HG02852 (cell line): ENCODE data around the gene ZNF660.
"Not testable (repeated sequence)": the region's sequence is repeated elsewhere in the genome, so short reads cannot be mapped to it uniquely, and the experiment has no call there.

Source experiments
- ATAC-seq: cut with Tn5 transposase; IDR thresholded peaks from one replicate; pipeline ENCODE4 v1.9.1; 2021; ENCODE audit warnings: mild to moderate bottlenecking, moderate library complexity; ENCODE audit not compliant: unreplicated experiment

Gene ZNF660

DNA sequence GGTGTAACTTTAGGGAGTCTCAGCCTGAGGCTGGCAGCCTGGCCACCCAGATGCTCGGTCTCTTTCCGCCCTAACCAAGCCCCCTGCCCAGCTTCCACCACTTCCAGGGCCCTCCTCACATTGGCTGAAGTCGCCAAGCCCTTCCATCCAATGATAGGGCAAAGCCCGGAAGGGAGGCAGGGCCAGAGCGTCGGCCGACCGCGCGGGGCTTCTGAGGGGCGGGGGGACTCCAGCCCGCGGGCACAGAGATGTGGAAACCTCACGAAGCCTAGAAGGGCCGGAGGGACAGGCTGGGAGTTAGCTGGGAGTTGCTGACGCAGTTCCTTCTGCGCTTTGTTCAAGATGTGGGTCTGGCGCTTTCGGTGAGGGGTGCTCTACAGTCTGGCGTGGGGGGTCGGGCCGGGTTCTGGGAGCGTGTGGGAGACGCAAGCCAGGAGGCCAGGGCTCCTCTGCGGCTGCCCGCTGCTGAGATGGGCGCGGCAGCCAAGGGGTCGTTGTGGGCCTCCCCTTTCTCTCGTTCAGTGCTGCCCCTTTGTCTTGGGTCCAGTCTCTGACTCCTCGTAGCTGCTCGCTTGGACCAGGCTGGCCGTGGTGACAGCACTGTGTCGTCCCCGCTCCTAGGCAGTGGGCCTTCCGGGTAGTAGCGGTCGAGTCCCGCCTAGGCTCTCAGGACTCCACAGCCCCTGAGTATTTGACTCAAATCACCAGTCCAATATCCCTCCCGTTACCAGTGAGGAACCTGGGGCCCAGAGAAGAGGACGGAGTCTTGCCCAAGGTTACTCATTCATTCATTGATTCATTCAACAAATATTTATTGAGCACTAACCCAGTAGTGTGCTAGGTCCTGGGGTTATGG is at the start of gene ZNF660:
TSS of gene ZNF660 (plus strand) at position 319 of the 856 bp plus-strand sequence. CDS start 9,230 bp downstream, outside the sequence.
- ATAC-seq, result peak; percentile 77

- no peak for ATAC-seq
These were observed 49.4 kb upstream of the ZNF660 start for GRCh38 chr3:44535364-44535763.

- not testable (repeated sequence) for ATAC-seq
These were observed 40.0 kb upstream of the ZNF660 start for GRCh38 chr3:44544811-44545210.

DNA sequence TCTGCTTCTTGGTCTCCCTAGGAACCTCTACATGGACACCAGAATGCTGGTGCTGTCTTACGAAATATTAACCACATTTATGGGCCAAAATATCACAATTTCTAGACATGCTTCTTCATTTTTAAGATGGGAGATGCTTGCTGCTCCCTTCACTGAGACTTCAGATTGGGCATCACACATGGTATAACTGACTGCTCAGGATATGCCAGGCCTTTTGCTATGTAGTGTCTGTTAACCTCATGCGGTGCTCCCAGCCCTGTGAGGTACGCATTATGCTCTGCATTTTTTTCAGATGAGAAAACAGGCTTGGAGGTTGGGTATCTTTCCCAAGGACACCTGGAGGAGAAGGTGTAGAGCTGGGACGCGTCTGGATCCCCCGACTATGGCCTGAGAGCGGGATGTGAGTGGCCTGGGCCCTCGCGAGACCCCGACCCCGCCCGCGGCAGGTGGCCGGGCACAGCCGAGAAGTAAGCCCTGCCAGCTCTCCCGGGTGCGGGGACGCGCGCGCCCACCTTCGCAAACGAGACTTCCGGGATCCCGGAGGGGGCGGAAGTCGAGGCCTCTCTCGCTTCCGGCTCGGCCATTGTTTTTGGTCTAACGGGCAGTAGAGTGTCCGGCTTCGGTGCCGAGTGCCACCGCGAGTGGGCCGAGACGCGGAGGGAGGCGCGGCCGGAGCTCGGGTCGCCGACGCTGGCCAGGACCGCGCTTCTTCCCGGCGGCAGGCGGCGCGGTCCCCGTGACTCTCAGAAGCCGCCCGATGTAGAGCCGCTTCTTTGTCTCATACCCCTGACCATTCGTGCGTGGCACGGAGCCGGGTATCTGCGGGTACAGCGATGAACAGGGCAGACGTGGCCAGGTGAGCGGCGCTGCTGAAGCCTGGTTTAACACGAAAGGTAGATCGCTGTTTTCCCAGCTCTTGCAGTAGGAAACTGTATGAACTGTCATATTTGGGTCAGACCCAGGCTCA is 29.9 kb upstream of the ZNF660 start, which contains the start of gene ZKSCAN7:
TSS of gene ZKSCAN7 (plus strand) at position 568 of the 967 bp plus-strand sequence. CDS start 1,855 bp downstream, outside the sequence.
- ATAC-seq, result peak; percentile 83

- no peak for ATAC-seq
These were observed 29.0 kb upstream of the ZNF660 start for GRCh38 chr3:44555723-44556122.

DNA sequence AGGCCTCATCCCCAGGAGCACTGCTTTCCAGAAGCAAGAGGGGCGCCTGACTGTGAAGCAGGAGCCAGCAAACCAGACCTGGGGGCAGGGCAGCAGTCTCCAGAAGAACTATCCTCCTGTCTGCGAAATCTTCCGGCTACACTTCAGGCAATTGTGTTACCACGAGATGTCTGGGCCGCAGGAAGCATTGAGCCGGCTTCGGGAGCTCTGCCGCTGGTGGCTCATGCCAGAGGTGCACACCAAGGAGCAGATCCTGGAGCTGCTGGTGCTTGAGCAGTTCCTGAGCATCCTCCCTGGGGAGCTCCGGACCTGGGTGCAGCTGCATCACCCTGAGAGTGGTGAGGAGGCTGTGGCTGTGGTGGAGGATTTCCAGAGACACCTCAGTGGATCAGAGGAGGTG is 27.7 kb upstream of the ZNF660 start:
- no peak for ATAC-seq

DNA sequence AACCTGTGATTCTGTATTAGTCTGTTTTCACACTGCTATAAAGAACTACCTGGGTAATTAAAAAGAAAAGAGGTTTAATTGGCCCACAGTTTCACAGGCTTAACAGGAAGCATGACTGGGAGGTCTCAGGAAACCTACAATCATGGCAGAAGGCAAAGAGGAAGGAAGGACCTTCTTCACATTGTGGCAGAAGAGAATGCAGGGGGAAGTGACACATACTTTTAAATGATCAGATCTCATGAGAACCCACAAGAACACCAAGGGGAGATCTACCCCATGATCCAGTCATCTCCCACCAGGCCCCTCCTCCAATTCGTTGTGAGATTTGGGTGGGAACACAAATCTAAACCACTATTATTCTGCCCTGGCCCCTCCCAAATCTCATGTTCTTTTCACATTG is 23.7 kb upstream of the ZNF660 start:
- ATAC-seq, result no peak

DNA sequence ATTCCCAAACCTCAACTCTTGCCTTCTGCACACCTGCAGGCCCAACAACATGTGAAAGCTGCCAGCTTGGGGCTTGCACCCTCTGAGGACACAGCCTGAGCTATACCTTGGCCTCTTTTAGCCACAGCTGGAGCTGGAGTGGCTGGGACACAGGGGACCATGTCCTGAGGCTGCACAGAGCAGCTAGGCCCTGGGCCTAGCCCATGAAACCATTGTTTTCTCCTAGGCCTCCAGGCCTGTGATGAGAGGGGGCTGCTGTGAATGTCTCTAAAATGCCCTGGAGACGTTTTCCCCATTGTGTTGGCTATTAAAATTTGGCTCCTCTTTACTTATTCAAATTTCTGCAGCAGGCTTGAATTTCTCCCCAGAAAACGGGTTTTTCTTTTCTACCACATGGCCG is 22.6 kb upstream of the ZNF660 start:
- no peak for ATAC-seq

GRCh38 chr3:44568561-44568960 is 16.2 kb upstream of the ZNF660 start:
- no peak for ATAC-seq

DNA sequence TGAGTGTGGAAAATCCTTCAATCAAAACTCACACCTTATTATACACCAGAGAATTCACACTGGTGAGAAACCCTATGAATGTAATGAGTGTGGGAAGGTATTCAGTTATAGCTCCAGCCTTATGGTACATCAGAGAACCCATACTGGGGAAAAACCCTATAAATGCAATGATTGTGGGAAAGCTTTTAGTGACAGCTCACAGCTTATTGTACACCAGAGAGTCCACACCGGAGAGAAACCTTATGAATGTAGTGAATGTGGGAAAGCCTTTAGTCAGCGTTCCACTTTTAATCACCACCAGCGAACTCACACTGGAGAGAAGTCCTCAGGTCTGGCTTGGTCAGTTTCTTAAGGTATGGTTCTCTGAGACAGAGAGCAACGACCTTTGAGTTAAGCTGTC is 13.7 kb upstream of the ZNF660 start:
- no peak for ATAC-seq

- ATAC-seq, result no peak
These were observed 8.2 kb upstream of the ZNF660 start for GRCh38 chr3:44576613-44577012.

- ATAC-seq, result not testable (repeated sequence)
These were observed 7.3 kb upstream of the ZNF660 start for GRCh38 chr3:44577354-44577952.

DNA sequence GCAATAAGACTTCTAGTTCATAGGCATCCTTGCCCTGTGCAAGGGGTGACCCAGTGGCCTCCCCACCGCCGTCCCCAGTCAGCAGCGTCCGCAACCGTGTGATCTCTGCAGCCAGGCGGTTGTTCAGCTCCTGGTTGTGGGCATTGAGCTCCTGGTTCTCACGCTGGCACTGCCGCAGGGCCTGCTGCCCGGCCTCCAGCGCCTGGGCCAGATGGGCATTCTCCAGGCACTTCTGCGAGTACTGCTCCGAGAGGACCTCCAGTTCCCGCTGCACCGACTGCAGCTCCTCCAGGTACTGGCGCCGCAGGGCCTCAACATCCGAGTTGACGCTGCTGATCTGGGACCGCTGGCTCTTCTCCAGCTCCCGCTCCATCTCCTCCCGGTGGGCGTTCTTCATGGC is 6.4 kb upstream of the ZNF660 start:
- not testable (repeated sequence) for ATAC-seq

GRCh38 chr3:44578924-44579515 is 5.7 kb upstream of the ZNF660 start:
- not testable (repeated sequence) for ATAC-seq

- ATAC-seq, result not testable (repeated sequence)
These were observed 5.0 kb upstream of the ZNF660 start for GRCh38 chr3:44579749-44580148.

- ATAC-seq, result not testable (repeated sequence)
These were observed 3.8 kb upstream of the ZNF660 start for GRCh38 chr3:44580971-44581370.

DNA sequence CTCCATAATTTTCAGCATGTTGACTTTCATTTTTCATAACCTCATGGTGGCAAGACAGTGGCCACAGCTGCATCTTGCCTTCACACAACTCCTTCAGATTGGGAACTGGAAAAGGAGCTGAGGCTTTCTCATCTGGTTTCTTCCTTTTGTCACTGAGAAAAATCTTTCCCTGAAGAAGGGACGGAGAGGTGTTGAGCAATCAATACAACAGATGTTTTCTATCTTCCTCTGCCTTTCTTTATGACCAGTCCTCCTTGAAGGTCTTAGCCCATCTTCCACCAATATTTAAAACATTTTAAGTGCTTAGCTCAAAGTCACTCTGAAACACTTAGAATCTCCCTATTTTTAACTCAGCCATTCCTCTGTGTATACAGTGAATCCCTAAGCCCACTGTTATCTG is 11.9 kb downstream of the ZNF660 start:
- no peak for ATAC-seq

GRCh38 chr3:44601749-44602148 is 17.0 kb downstream of the ZNF660 start:
- no peak for ATAC-seq

DNA sequence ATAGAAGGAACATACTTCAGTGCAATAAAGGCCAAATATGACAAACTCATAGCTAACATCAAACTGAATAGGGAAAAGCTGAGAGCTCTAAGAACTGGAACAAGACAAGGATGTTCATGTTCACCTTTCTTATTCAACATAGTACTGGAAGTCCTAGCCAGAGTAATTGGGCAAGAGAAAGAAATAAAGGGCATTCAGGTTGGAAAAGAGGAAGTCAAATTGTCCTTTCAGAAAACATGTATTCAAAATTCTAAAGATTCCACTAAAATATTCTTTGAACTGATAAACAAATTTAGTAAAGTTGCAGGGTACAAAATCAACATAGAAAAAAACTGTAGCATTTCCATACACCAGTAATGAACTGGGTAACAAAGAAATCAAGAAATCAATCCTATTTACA is 27.9 kb downstream of the ZNF660 start:
- ATAC-seq, result no peak

DNA sequence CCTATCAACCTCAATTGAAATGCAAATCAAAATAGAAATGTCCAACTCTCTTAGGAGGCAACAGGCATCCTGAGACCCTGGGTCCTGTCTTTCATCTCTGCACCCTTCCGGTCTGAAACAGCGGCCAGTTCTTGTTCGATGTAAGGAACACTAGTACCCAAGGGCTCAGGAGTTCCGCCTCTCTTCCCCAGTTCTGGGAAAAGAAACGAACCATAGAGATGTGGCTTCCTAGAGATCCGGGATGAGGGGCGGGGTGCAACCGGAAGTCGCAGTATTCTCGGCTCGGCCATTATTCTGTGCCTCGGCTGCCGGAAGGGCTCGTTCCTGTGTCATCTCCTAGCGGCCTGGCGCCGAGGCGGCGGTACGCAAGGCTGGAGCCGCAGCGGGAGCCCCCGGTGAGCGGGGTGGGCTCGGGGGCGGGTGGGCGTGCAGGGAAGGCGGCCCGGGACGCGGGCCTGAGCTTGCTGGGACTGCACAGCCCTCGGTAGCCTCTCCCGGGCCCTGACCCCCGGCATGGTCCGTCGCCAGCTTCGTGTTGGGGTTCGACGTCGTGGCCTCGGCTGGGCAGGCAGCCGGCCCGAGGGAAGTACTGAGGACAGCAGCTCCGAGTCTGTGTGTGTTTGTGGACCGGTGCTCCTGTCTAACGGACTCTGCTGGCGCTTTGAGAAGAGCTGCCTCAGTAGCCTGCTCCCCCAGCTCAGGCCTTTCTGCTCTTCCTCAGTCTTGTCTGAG is 40.2 kb downstream of the ZNF660 start, which contains the start of gene ZNF197:
TSS of gene ZNF197 (plus strand) at position 288 of the 732 bp plus-strand sequence. CDS start 4,119 bp downstream, outside the sequence.
- ATAC-seq, result peak; percentile 95
